SK-N-SH (cell line): ENCODE data around the gene TNNC1. TPM values are rescaled to one million over a fixed set of nuclear protein-coding genes. Genes with fewer than 3 reads are reported as not detected.

Experiments used
- CTCF ChIA-PET: fragments of 300-600, 350-600 bp; formaldehyde crosslinking; extraction: SDS; loops from one replicate; lab custom pipeline; 2021; lab: Yijun Ruan, JAX
- POLR2A ChIA-PET: fragments of 350-600 bp; sonication (Branson Sonifier 250); formaldehyde crosslinking; extraction: SDS; loops from one replicate; lab custom pipeline; 2020; ENCODE audit warnings: antibody characterized with exemption, inconsistent platforms; lab: Yijun Ruan, JAX
- DNase-seq: peaks from one replicate; pipeline ENCODE4 v3.0.0; 2012
- H2AFZ ChIP-seq: fragments of 200-600 bp; sonication (generic); 2 replicates; pipeline ENCODE4 v1.8.1; 2016; ENCODE audit warnings: antibody characterized with exemption, mild to moderate bottlenecking, low read depth
- H3F3A ChIP-seq: fragments of 200-600 bp; sonication (generic); replicated peaks from 2 replicates; pipeline ENCODE3; 2016; ENCODE audit warnings: antibody characterized with exemption, mild to moderate bottlenecking; ENCODE audit not compliant: insufficient read depth
- H3K27ac ChIP-seq, 2 experiments: fragments of 200-500 bp in 1 of 2; fragments of 200-600 bp in 1 of 2; sonication (Bioruptor generic) in 1 of 2; sonication (generic), shearing (Covaris generic) in 1 of 2; 2 replicates each; pipeline versions ENCODE4 v1.5.1 to v1.6.1; 2014 to 2016; ENCODE audit warnings: low read depth in 2 of 2, inconsistent platforms in 1 of 2, low read length in 1 of 2, mild to moderate bottlenecking in 1 of 2, mixed read lengths in 1 of 2
- H3K27me3 ChIP-seq: fragments of 200-600 bp; sonication (generic), shearing (Covaris generic); 2 replicates; pipeline ENCODE4 v1.6.1; 2016; ENCODE audit warnings: mixed run types; ENCODE audit not compliant: insufficient read depth
- H3K36me3 ChIP-seq, 2 experiments: fragments of 200-500 bp in 1 of 2; fragments of 200-600 bp in 1 of 2; sonication (Bioruptor generic) in 1 of 2; sonication (generic) in 1 of 2; replicated peaks in 1 of 2; 2 replicates each; pipeline versions ENCODE3 to v1.5.1; 2014 to 2016; ENCODE audit warnings: low read length in 1 of 2, mild to moderate bottlenecking in 1 of 2; ENCODE audit not compliant: insufficient read depth in 2 of 2, control insufficient read depth in 1 of 2
- H3K4me1 ChIP-seq, 2 experiments: fragments of 200-500 bp in 1 of 2; fragments of 200-600 bp in 1 of 2; sonication (Bioruptor generic) in 1 of 2; sonication (generic), shearing (Covaris generic) in 1 of 2; 2 replicates each; pipeline versions ENCODE4 v1.5.1 to v1.6.1; 2014 to 2016; ENCODE audit warnings: low read depth in 1 of 2, low read length in 1 of 2, mixed run types in 1 of 2; ENCODE audit not compliant: insufficient read depth in 2 of 2, control insufficient read depth in 1 of 2
- H3K4me2 ChIP-seq: fragments of 200-600 bp; sonication (generic), shearing (Covaris generic); 2 replicates; pipeline ENCODE4 v1.6.1; 2017; ENCODE audit warnings: mixed run types
- H3K4me3 ChIP-seq, 2 experiments: fragments of 200-500 bp in 1 of 2; fragments of 200-600 bp in 1 of 2; sonication (Bioruptor generic) in 1 of 2; sonication (generic), shearing (Covaris generic) in 1 of 2; 2 replicates each; pipeline versions ENCODE4 v1.5.1 to v1.8.1; 2014 to 2016; ENCODE audit warnings: low read depth in 2 of 2, inconsistent platforms in 1 of 2, low read length in 1 of 2, mild to moderate bottlenecking in 1 of 2, mixed read lengths in 1 of 2, moderate library complexity in 1 of 2
- H3K79me2 ChIP-seq: fragments of 200-600 bp; sonication (generic); 2 replicates; pipeline ENCODE4 v1.8.1; 2017; ENCODE audit warnings: mild to moderate bottlenecking; ENCODE audit not compliant: insufficient read depth
- H3K9ac ChIP-seq: fragments of 200-600 bp; sonication (generic); 2 replicates; pipeline ENCODE4 v1.6.1; 2017; ENCODE audit warnings: mixed run types
- H3K9me2 ChIP-seq: fragments of 200-600 bp; sonication (generic); 2 replicates; pipeline ENCODE4 v1.6.1; 2017; ENCODE audit warnings: mixed run types
- H3K9me3 ChIP-seq: fragments of 200-600 bp; sonication (generic); 2 replicates; pipeline ENCODE4 v1.6.1; 2017; ENCODE audit warnings: mixed run types, mild to moderate bottlenecking, moderate library complexity
- H4K20me1 ChIP-seq: fragments of 200-600 bp; sonication (generic); 2 replicates; pipeline ENCODE4 v1.6.1; 2017; ENCODE audit warnings: mild to moderate bottlenecking, mixed run types; ENCODE audit not compliant: insufficient read depth
- CTCF ChIP-seq: fragments of 200-600 bp; sonication (generic); IDR thresholded peaks from 2 replicates; pipeline ENCODE4 v1.6.1; 2017; ENCODE audit warnings: antibody characterized with exemption, mild to moderate bottlenecking, moderate library complexity
- EP300 ChIP-seq, 2 experiments: IDR thresholded peaks; 2 replicates each; pipeline versions ENCODE4 v1.4.0 to v1.6.1; 2012; ENCODE audit warnings: borderline replicate concordance in 1 of 2, low read depth in 1 of 2, low read length in 1 of 2
- EZH2phosphoT487 ChIP-seq: fragments of 200-600 bp; sonication (generic); IDR thresholded peaks from 2 replicates; pipeline ENCODE4 v1.6.1; 2017; ENCODE audit warnings: low read depth, mixed run types, mild to moderate bottlenecking, antibody characterized with exemption, moderate library complexity, borderline replicate concordance
- FOXJ3 ChIP-seq: sonication (generic); formaldehyde crosslinking; IDR thresholded peaks from 2 replicates; pipeline ENCODE4 v1.5.1; 2020; ENCODE audit warnings: mild to moderate bottlenecking, missing genetic modification reagents
- PBX3 ChIP-seq: IDR thresholded peaks from 2 replicates; pipeline ENCODE4; 2012
- POLR2AphosphoS5 ChIP-seq: IDR thresholded peaks from 2 replicates; pipeline ENCODE4 v1.6.1; 2012; ENCODE audit warnings: low read depth, low read length
- RCOR1 ChIP-seq: fragments of 150-350 bp; IDR thresholded peaks from 2 replicates; pipeline ENCODE4 v1.6.1; 2017; ENCODE audit warnings: antibody characterized with exemption, low read length
- TAF1 ChIP-seq: IDR thresholded peaks from 2 replicates; pipeline ENCODE4 v1.6.1; 2012; ENCODE audit warnings: low read depth, mild to moderate bottlenecking, low read length, moderate library complexity, borderline replicate concordance
- USF2 ChIP-seq: fragments of 150-350 bp; IDR thresholded peaks from 2 replicates; pipeline ENCODE4 v1.6.1; 2017; ENCODE audit warnings: antibody characterized with exemption, low read length, low read depth, borderline replicate concordance
- WGBS: methylation state at CpG from one replicate; pipeline ENCODE4 v1.1.6; 2017; ENCODE audit warnings: low lambda C conversion rate; 5-methylcytosine and 5-hydroxymethylcytosine counted together
- polyA plus RNA-seq, 3 experiments: library from polyadenylated mRNA; depleted of rRNA; stranded (reverse); fragments of >200 nt; gene quantifications; 2 replicates each; pipeline ENCODE4 v1.2.3, GENCODE V29; 2012

TNNC1 gene
- polyA plus RNA-seq, 1 of the 3 experiments (the other 2 are of a cell fraction): 2.6 TPM

- 77% methylated on average over 3 of the region's 3 CpGs for WGBS
- Histone ChIP-seq H3K9me3 (no peaks in the 10 kb centered on the region), H3K36me3 (no peaks in the 10 kb centered on the region), H3K9ac (no peak overlapping the region), H4K20me1 (no peaks in the 10 kb centered on the region), H3K4me1 (no peaks in the 10 kb centered on the region), H3K27me3 (no peaks in the 10 kb centered on the region), H3K27ac (no peak overlapping the region), H3F3A (no peaks in the 10 kb centered on the region), H3K79me2 (no peaks in the 10 kb centered on the region), H3K4me2 (no peak overlapping the region), H3K4me3 (no peak overlapping the region), H2AFZ (no peak overlapping the region), H3K9me2 (no peaks in the 10 kb centered on the region)
- POLR2A ChIA-PET: no interaction called here
- CTCF ChIA-PET: interaction anchor here (28.4 kb wide), 1 partner anchor 26 kb away, joined by 578 read pairs; the partner anchor contains the start of genes NISCH, SEMA3G and TNNC1
- no peak for TF ChIP-seq EP300 (IDR thresholded peaks at IDR 0.05; ENCODE audit: borderline replicate concordance in 1 of 2, low read depth in 1 of 2, low read length in 1 of 2)
- TF ChIP-seq FOXJ3 (CRISPR knock-in tag): no peak
- TF ChIP-seq CTCF: no peak
- TF ChIP-seq USF2: no peak
- TF ChIP-seq EZH2phosphoT487: no peak
- no peak for TF ChIP-seq TAF1
- TF ChIP-seq POLR2AphosphoS5: no peak
- no peak for TF ChIP-seq PBX3
- no peak for DNase-seq
These were observed 31.2 kb downstream of the TNNC1 start for GRCh38 chr3:52422669-52423068.

- no peak for DNase-seq
- no peak overlapping the region for H2AFZ ChIP-seq
- no peaks in the 10 kb centered on the region for H3K4me1 ChIP-seq
- 62% methylated on average over 2 of the region's 2 CpGs for WGBS
- POLR2A ChIA-PET: no interaction called here
- no peaks in the 10 kb centered on the region for H3K36me3 ChIP-seq
- CTCF ChIA-PET: interaction anchor here (3.0 to 28.4 kb wide), 2 partner anchors 8 to 28 kb away, joined by 25 to 578 read pairs; partner anchors contain the start of genes NISCH, SEMA3G and TNNC1
- no peaks in the 10 kb centered on the region for H3K9me2 ChIP-seq
- no peak overlapping the region for H3K27ac ChIP-seq
- no peak overlapping the region for H3K4me2 ChIP-seq
- TF ChIP-seq RCOR1: no peak
- H3K27me3 ChIP-seq: no peaks in the 10 kb centered on the region
- H3F3A ChIP-seq: no peaks in the 10 kb centered on the region
- no peaks in the 10 kb centered on the region for H3K9me3 ChIP-seq
- H3K9ac ChIP-seq: no peak overlapping the region
- H4K20me1 ChIP-seq: no peaks in the 10 kb centered on the region
- no peak overlapping the region for H3K4me3 ChIP-seq
- H3K79me2 ChIP-seq: no peaks in the 10 kb centered on the region
These were observed 33.5 kb downstream of the TNNC1 start for GRCh38 chr3:52420388-52420787.
